SHP77 (cell line): ENCODE data around the gene ATF6.
"Not testable (repeated sequence)": the region's sequence is repeated elsewhere in the genome, so short reads cannot be mapped to it uniquely, and the experiment has no call there.

ENCODE experiments used
- DNase-seq, 2 experiments: peaks; one replicate each; lab custom pipeline; 2025; lab: John Stamatoyannopoulos, UW

Gene ATF6

DNA sequence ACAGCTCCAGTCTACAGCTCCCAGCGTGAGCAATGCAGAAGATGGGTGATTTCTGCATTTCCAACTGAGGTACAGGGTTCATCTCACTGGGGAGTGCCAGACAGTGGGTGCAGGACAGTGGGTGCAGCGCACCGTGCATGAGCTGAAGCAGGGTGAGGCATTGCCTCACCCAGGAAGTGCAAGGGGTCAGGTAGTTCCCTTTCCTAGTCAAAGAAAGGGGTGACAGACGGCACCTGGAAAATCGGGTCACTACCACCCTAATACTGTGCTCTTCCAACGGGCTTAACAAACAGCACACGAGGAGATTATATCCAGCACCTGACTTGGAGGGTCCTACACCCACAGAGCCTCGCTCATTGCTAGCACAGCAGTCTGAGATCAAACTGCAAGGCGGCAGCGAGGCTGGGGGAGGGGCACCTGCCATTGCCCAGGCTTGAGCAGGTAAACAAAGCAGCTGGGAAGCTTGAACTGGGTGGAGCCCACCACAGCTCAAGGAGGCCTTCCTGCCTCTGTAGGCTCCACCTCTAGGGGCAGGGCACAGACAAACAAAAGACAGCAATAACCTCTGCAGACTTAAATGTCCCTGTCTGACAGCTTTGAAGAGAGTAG, 66.3 kb downstream of the ATF6 start:
- not testable (repeated sequence) for DNase-seq

- no peak for DNase-seq
Measured at GRCh38 chr1:161834967-161835550, 68.9 kb downstream of the ATF6 start.

- no peak for DNase-seq
Measured at GRCh38 chr1:161836018-161836417, 69.9 kb downstream of the ATF6 start.

DNA sequence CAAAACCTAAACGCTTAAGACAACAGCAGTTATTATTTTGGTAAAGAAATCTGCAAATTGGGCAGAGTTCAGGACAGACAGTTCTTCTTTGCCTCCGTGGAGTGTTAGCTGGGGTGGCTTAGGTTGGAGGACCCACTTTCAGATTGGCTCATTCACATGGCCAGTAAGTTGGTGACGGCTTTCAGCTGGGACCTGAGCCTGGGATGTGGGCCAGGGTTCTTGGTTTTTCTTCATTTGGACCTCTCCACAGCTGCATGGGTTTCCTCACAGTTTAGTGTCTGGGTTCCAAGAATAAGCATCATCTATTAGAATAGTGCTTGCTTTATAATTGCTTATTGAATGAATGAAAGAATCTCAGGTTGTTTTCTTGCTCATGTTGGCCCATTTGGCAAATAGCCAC, 72.2 kb downstream of the ATF6 start:
- no peak for DNase-seq

DNA sequence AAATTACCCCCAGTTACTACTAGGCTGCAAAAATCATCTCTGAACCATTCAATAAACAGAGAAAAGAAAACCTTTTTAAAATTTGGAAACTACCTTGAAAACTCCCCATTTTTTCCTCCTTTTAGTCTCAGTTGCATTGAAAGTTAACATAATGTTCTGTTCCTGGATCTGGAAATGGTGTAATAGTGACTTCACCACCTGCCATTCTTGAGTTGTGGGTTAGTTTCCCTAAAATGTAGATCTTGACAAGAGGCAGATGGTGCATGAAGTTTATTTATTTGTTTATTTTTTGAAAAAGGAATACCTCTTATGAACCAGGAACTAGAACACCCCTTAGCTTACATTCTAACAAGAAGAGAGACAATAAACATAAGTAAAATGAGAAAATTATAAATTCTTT, 72.8 kb downstream of the ATF6 start:
- no peak for DNase-seq

GRCh38 chr1:161839591-161839990, 73.5 kb downstream of the ATF6 start:
- DNase-seq: no peak

- no peak for DNase-seq
Measured at GRCh38 chr1:161840363-161840762, 74.2 kb downstream of the ATF6 start.

DNA sequence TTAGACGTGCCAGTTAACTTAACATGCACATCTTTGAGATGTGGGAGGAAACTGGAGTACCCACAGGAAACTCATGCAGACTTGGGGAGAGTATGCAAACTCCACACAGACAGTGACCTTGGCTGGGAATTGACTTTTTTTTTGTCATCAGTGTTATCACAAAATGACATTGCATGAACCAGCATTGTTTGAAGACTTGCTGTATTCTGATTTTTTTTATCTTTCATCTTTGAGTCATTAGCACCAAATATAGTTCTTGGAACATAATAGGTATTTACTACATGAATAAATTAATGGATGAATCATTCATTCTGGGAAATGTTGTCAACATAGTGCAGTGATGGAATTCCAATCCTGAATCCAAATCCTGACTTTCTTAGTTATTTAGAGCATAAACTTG, 77.0 kb downstream of the ATF6 start:
- DNase-seq: no peak

DNA sequence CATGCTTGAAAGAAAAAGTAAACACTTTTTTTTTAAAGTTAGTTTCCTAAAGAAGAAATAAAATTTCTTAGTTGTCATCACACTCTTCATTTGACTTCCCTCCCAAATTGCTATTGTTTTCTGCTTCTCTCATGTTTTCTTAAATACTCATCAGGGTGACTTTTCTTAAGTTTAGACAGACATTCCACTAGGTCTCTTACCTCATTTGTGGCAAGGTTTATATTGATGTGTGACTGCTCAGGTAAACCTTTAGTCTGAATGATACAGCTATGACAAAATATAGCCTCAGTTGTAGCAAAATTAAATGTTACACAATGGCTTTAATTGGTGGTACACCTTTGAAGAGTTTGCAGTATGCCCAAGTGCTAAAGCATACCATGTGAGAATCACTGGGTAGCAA, 78.6 kb downstream of the ATF6 start:
- no peak for DNase-seq

- DNase-seq: no peak
Measured at GRCh38 chr1:161848676-161849075, 82.6 kb downstream of the ATF6 start.

DNA sequence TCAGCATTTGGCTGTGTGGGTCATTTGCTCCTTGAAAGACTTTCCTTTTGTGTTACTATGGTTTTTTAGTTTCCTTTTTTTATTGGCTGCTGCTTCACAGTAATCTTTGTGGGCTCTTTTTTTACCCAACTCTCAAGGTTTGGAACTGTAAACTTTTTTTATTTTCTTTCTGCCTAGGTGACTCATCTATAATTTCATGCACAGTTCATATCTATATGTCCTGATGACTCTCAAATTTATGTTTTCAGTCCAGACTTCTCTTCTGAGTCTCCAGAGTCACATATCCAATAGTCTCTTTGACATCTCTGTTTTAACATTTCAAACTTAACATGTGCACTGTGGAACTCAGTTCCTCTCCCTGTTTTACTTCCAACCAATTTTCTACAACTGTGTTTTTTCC, 83.4 kb downstream of the ATF6 start:
- DNase-seq: no peak

DNA sequence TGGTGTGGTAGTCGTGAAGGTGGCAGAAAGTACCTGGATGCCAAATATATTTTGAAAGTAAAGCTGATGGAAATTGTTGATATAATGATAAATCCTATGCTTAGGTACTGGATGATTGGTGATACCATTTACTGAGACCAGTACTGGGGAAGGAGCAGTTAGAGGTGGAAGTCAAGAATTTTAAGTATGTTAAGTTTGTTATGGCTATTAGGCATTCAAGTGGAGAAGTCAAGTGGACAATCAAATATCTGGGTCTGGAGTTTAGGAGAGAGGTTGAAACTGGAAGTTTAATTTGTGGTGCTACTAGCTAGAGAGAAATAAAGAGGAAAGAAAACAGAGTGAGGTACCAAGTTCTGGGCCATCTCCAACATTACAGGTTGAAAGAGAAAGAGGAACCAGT, 89.1 kb downstream of the ATF6 start:
- no peak for DNase-seq

GRCh38 chr1:161858271-161858670, 92.2 kb downstream of the ATF6 start:
- DNase-seq: no peak

GRCh38 chr1:161863549-161863948, 97.4 kb downstream of the ATF6 start:
- no peak for DNase-seq

- no peak for DNase-seq
Measured at GRCh38 chr1:161864577-161864976, 98.5 kb downstream of the ATF6 start.

- DNase-seq: no peak
Measured at GRCh38 chr1:161866241-161866640, 100.1 kb downstream of the ATF6 start.

DNA sequence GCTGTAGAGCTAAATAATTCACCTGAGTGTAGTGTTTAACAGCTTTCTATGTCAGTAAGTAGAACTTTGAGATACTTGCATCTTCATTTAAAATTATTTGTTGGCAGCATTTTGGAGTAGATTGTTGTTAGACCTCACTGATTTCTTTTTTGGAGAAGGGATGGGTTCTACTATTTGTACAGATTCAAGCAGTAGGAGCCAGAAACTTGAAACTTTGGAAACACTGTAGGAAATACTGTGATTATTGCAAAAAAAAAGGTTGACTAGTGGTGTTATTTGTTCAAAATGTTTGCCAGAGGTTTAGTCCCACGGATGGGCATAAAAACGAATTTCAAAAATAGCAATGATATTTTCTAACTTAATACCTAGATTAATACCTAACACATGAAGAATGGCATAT, 102.7 kb downstream of the ATF6 start:
- DNase-seq: no peak

DNA sequence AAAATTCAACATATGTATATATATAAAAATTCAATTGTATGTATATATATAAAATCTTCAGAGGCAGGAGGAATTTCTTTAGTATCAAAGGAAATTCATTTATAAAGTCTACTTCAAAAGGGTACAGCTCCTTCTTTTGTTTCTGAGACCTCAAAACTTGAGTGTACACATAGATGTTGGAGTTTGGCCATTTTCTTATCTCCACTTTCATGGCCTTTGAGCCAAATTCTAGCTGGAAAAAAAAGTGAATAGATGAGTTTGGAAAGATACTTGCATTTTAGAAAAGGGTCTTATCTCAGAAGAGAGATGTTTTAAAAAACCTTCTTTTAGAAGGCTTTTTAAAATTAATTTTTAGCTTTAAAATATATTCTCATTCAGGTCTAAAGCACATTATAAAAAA, 103.2 kb downstream of the ATF6 start:
- no peak for DNase-seq

DNA sequence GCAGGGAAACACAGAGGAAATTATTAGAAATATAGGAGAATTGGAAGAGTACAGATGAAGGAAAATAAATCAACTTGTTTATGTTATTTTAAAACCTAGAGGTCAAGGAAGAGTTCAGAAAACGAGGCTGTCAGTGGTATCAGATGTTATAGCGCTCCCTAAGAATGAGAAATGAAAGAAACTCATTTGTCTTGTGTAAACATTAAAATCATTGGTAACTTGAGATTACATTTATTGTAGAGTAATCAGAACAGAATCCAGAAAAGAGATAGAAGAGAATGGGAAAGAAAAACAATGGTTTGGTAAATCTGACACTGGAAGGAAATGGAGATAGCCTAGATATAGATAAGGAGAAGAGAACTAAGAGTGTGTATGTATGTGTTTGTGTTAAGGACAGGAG, 106.4 kb downstream of the ATF6 start:
- no peak for DNase-seq

- DNase-seq: no peak
Measured at GRCh38 chr1:161879261-161879660, 113.1 kb downstream of the ATF6 start.

DNA sequence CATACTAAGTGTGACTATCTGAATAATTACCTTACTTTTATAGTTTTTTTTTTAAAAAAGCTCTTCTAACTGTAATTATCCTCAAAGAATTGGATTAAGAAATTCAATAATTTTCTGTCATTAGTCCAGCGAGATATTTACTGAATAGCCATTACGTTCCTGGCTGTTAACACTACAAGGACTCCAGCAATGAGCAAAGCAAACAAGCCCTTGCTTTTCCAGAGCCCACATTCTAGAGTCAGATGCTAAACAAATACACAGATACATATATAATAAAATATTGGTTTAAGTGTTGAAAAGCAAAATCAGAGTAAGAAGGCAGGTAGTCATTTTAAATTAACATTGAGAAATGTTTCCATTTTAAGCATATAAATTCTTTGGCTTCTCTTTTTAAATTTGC, 118.4 kb downstream of the ATF6 start:
- peak; percentile 24 to 42 for DNase-seq

GRCh38 chr1:161885003-161885402, 118.9 kb downstream of the ATF6 start:
- no peak for DNase-seq

DNA sequence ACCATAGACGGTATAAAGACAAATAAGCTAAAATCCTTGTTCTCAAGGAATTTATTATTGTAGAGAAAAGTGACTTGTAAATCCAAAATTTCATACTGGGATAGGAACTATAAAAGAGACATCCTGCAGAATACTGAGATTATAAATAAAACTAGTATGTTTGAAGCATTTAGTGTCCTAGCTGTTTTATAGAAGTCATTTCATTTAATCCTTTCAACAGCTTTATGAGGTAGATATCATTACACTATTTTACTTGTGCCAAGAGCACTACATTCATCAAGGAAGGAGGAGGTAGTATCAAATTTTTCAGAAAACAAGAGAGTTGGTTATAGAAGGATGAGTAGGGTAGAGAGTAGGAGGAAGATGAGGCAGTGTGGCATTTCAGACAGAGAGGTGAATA, 119.6 kb downstream of the ATF6 start:
- DNase-seq: no peak

DNA sequence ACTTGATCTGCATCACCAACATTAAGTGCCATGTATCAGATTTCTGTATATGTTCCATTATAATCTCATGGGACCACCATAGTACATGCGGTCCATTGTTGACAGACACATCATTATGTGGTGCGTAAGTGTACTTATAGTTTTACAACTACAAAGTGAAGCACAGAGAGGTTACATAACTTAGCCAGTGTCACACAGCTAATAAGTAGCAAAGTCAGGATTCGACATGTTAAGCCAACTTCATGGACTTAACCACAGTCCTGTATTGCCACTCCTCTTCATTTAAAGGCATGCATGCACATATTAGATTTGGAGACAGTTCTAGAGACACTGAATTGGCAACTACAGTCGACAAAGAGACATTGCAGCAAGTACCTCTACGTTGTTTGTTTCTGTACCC, 120.5 kb downstream of the ATF6 start:
- DNase-seq: no peak
